PFSK-1 (cell line): ENCODE measurements around the gene SLAMF9.

ENCODE experiments used
- POLR2AphosphoS5 ChIP-seq: IDR thresholded peaks from 2 replicates; pipeline ENCODE4 v1.6.1; 2012; ENCODE audit warnings: low read depth, mild to moderate bottlenecking, control low read depth, low read length, moderate library complexity
- TAF1 ChIP-seq: IDR thresholded peaks from 2 replicates; pipeline ENCODE4 v1.6.1; 2012; ENCODE audit warnings: low read length, control low read depth, borderline replicate concordance; ENCODE audit not compliant: insufficient read depth
- TF ChIP-seq, protein P1 (sequence below), 2 experiments: IDR thresholded peaks; 2 replicates each; pipeline versions ENCODE4 v1.6.1 to v1.8.0; 2011 to 2012; ENCODE audit warnings: low read depth in 2 of 2, low read length in 2 of 2, control low read depth in 1 of 2, inconsistent platforms in 1 of 2, mild to moderate bottlenecking in 1 of 2, moderate library complexity in 1 of 2; ENCODE audit not compliant: insufficient read depth in 1 of 2

GRCh38 chr1:159937054-159937750 lies 16.8 kb downstream of the SLAMF9 start:
- TF ChIP-seq, protein P1, sequence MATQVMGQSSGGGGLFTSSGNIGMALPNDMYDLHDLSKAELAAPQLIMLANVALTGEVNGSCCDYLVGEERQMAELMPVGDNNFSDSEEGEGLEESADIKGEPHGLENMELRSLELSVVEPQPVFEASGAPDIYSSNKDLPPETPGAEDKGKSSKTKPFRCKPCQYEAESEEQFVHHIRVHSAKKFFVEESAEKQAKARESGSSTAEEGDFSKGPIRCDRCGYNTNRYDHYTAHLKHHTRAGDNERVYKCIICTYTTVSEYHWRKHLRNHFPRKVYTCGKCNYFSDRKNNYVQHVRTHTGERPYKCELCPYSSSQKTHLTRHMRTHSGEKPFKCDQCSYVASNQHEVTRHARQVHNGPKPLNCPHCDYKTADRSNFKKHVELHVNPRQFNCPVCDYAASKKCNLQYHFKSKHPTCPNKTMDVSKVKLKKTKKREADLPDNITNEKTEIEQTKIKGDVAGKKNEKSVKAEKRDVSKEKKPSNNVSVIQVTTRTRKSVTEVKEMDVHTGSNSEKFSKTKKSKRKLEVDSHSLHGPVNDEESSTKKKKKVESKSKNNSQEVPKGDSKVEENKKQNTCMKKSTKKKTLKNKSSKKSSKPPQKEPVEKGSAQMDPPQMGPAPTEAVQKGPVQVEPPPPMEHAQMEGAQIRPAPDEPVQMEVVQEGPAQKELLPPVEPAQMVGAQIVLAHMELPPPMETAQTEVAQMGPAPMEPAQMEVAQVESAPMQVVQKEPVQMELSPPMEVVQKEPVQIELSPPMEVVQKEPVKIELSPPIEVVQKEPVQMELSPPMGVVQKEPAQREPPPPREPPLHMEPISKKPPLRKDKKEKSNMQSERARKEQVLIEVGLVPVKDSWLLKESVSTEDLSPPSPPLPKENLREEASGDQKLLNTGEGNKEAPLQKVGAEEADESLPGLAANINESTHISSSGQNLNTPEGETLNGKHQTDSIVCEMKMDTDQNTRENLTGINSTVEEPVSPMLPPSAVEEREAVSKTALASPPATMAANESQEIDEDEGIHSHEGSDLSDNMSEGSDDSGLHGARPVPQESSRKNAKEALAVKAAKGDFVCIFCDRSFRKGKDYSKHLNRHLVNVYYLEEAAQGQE (IDR thresholded peaks at IDR 0.05; ENCODE audit: insufficient read depth in 1 of 2, low read depth in 2 of 2, low read length in 2 of 2) = no peak
- TF ChIP-seq POLR2AphosphoS5 (no peak), TAF1 (no peak)
